Dedifferentiated amniotic fluid mesenchymal stem cell (primary cell): ENCODE results near the gene FHOD1.
A peak's percentile ranks its signal among the peaks of the same experiment; 100 is the strongest.

ENCODE experiments used
- DNase-seq: peaks from one replicate; pipeline ENCODE4 v3.0.0-alpha.2; 2016; ENCODE audit errors: extremely low spot score

The FHOD1 gene

GRCh38 chr16:67247192-67248072, at the start of gene FHOD1:
TSS of gene FHOD1 (minus strand) at chr16:67247481. CDS start at chr16:67247410, 71 bp downstream.
- peak; percentile 94 for DNase-seq

- peak; percentile 47 for DNase-seq
These were observed 49.1 kb upstream of the FHOD1 start for GRCh38 chr16:67296420-67296819.

GRCh38 chr16:67294938-67295361, 47.7 kb upstream of the FHOD1 start:
- DNase-seq = no peak

- DNase-seq = no peak
These were observed 47.0 kb upstream of the FHOD1 start for GRCh38 chr16:67294171-67294757.

GRCh38 chr16:67291461-67291860, 44.2 kb upstream of the FHOD1 start:
- DNase-seq = no peak

GRCh38 chr16:67287960-67288359, 40.7 kb upstream of the FHOD1 start:
- DNase-seq = no peak

GRCh38 chr16:67286441-67287235, 39.4 kb upstream of the FHOD1 start:
- no peak for DNase-seq

GRCh38 chr16:67284699-67285646, 37.7 kb upstream of the FHOD1 start:
- no peak for DNase-seq

- no peak for DNase-seq
These were observed 36.7 kb upstream of the FHOD1 start for GRCh38 chr16:67283826-67284555.

- DNase-seq = no peak
These were observed 36.0 kb upstream of the FHOD1 start for GRCh38 chr16:67283039-67283825.

- no peak for DNase-seq
These were observed 35.1 kb upstream of the FHOD1 start for GRCh38 chr16:67282447-67282805.

GRCh38 chr16:67281536-67282446, 34.5 kb upstream of the FHOD1 start:
- DNase-seq = no peak

GRCh38 chr16:67280090-67281015, 33.1 kb upstream of the FHOD1 start:
- no peak for DNase-seq

- DNase-seq = no peak
These were observed 32.2 kb upstream of the FHOD1 start, which contains the start of gene PLEKHG4 for GRCh38 chr16:67279296-67280089. TSS of gene PLEKHG4 (plus strand) at chr16:67279532. CDS start at chr16:67280045, 513 bp downstream.

- DNase-seq = no peak
These were observed 31.6 kb upstream of the FHOD1 start for GRCh38 chr16:67278773-67279295.

GRCh38 chr16:67277999-67278772, 30.9 kb upstream of the FHOD1 start:
- peak; percentile 47 for DNase-seq
